Stimulated activated CD4-positive, alpha-beta T cell treated with anti-CD3 and anti-CD28 coated beads, Interleukin-1b, Interleukin-23, amount 100 ng/mL, for 48 hours (primary cell): ENCODE measurements around the gene C1QTNF9.
"Not testable (repeated sequence)": the region's sequence is repeated elsewhere in the genome, so short reads cannot be mapped to it uniquely, and the experiment has no call there.

Experiments
- DNase-seq: peaks from one replicate; pipeline ENCODE4 v3.0.0-alpha.2; 2020

The C1QTNF9 gene

DNA sequence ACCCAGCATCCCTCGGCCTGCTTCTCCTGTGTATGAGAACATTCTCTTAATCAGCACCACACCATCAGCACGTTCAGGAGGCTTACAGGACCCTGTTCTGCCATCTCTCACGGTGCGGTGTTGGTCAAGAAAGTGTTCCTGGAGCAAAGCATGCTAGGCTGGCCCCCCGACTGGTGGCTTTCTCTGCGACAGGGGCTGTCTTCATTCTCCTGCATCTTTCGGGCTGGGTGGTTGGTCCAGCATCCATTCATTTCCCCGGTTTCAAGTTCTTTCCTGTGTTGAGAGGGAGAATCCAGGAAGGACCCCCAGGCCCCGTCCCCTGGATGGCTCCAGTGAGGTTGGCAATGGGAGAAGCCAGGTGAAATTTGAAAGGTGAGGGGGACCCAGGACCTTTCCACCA, 55.8 kb downstream of the C1QTNF9 start:
- no peak for DNase-seq

DNA sequence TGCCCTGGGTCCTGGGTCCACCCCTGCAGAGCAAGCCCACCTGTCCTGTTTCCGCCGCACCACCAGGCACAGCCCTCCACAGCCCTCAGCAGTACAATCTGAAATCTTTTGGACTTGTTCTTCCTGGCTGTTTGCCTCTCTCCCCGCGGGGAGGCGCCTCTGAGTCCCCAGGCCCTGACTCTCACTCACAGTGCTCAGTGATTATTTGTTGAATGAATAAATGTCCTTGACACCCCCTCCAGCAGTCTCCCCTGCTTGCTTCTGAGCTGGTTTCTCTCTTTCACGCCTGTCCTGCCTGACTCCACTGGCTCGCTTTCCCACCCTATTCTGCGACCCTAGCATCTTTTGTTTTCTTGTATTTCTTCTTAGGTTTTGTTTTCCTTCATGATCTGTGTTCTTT, 56.9 kb downstream of the C1QTNF9 start:
- not testable (repeated sequence) for DNase-seq

DNA sequence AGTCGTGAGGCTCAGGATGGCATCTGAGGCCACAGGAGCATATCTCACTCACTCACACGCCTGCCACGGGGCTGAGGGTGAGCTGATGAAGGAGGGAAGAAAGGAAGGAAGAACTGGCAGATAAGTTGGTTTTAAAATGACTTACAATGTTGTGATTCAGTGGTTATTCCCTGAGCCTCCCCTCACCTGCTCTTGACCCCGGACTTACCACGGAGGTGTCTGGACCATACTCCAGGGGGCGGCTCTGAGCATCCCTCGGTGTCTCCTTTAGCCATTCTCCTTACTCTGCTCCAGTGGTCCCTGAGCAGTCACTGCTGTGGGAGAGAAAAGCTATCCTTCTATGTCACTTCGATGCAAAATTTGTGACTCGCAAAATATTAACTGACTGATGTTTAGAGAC, 61.9 kb downstream of the C1QTNF9 start:
- DNase-seq: not testable (repeated sequence)
